Suprapubic skin (tissue), 4 donors: Measurements from ENCODE around the gene CTXND1. TPM values are rescaled to one million over a fixed set of nuclear protein-coding genes. Genes with fewer than 3 reads are reported as not detected.

Source experiments
- DNase-seq, 2 donors: peaks; one replicate each; pipeline ENCODE4 v3.0.0-alpha.2; 2019; ENCODE audit warnings: low spot score in 2 of 2
- H3K27ac ChIP-seq: fragments of 200-600 bp; sonication (generic); one replicate; pipeline ENCODE4 v1.5.1; 2019
- H3K27me3 ChIP-seq: fragments of 200-600 bp; sonication (generic); one replicate; pipeline ENCODE4 v1.5.1; 2019
- H3K36me3 ChIP-seq: fragments of 200-600 bp; sonication (generic); one replicate; pipeline ENCODE4 v1.5.1; 2019
- H3K4me1 ChIP-seq: fragments of 200-600 bp; sonication (generic); one replicate; pipeline ENCODE4 v1.5.1; 2019
- H3K4me3 ChIP-seq: fragments of 200-600 bp; sonication (generic); one replicate; pipeline ENCODE4 v1.5.1; 2019; ENCODE audit warnings: mild to moderate bottlenecking
- H3K9me3 ChIP-seq: fragments of 200-600 bp; sonication (generic); one replicate; pipeline ENCODE4 v1.5.1; 2019
- CTCF ChIP-seq, 2 donors: fragments of 200-600 bp in 1 of 2; fragments of 450-650 bp in 1 of 2; sonication (generic) in 1 of 2; IDR thresholded peaks; one replicate each; pipeline ENCODE4 v1.5.1; 2016 to 2019; ENCODE audit warnings: antibody characterized with exemption in 2 of 2, mild to moderate bottlenecking in 1 of 2, moderate library complexity in 1 of 2
- EP300 ChIP-seq: sonication (generic); formaldehyde crosslinking; IDR thresholded peaks from one replicate; pipeline ENCODE4 v1.6.1; 2017; ENCODE audit warnings: antibody characterized with exemption
- POLR2A ChIP-seq, 2 donors: fragments of 450-650 bp; IDR thresholded peaks; one replicate each; pipeline ENCODE4 v1.6.1; 2017; ENCODE audit warnings: antibody characterized with exemption in 2 of 2, mild to moderate bottlenecking in 2 of 2, moderate library complexity in 2 of 2
- POLR2AphosphoS5 ChIP-seq, 3 donors: sonication (generic); formaldehyde crosslinking; IDR thresholded peaks; one replicate each; pipeline ENCODE4 v1.6.1; 2017; ENCODE audit warnings: antibody characterized with exemption in 3 of 3
- WGBS: methylation state at CpG from one replicate; pipeline ENCODE4 v1.1.5; 2018; 5-methylcytosine and 5-hydroxymethylcytosine counted together
- total RNA-seq, 4 donors: library from RNA; depleted of rRNA; stranded (reverse); fragments of >200 nt; gene quantifications; one replicate each; pipeline ENCODE4 v1.1.0, GENCODE V29; 2016

Gene CTXND1
- total RNA-seq, 4 donors from 2014 or later: 0.24 to 0.55 (median 0.49) TPM; not detected in 1

- Histone ChIP-seq H3K27me3 (no peaks in the 10 kb centered on the region), H3K27ac (no peak overlapping the region), H3K4me3 (no peak overlapping the region), H3K9me3 (no peaks in the 10 kb centered on the region), H3K4me1 (no peaks in the 10 kb centered on the region), H3K36me3 (peaks cover 10% of the 10 kb centered on the region)
- DNase-seq: no peak
- WGBS: 95% methylated on average over 2 of the region's 2 CpGs
- TF ChIP-seq POLR2AphosphoS5 (IDR thresholded peaks at IDR 0.05) (no peak), POLR2A (IDR thresholded peaks at IDR 0.05) (no peak), CTCF (IDR thresholded peaks at IDR 0.05) (no peak), EP300 (no peak)
Observed at GRCh38 chr15:80191198-80191597, 60.8 kb downstream of the CTXND1 start.

GRCh38 chr15:80188251-80188650, 63.8 kb downstream of the CTXND1 start:
- TF ChIP-seq EP300 (no peak), POLR2AphosphoS5 (IDR thresholded peaks at IDR 0.05) (no peak), CTCF (IDR thresholded peaks at IDR 0.05) (no peak), POLR2A (IDR thresholded peaks at IDR 0.05) (no peak)
- DNase-seq: no peak
- Histone ChIP-seq H3K27me3 (no peaks in the 10 kb centered on the region), H3K9me3 (no peaks in the 10 kb centered on the region), H3K27ac (no peak overlapping the region), H3K4me1 (no peaks in the 10 kb centered on the region), H3K36me3 (peaks cover 33% of the 10 kb centered on the region), H3K4me3 (no peak overlapping the region)
- 68% methylated on average over 2 of the region's 2 CpGs for WGBS

GRCh38 chr15:80186597-80186996, 65.4 kb downstream of the CTXND1 start:
- Histone ChIP-seq H3K4me3 (no peak overlapping the region), H3K27ac (no peak overlapping the region), H3K36me3 (peaks cover 42% of the 10 kb centered on the region), H3K27me3 (no peaks in the 10 kb centered on the region), H3K9me3 (no peaks in the 10 kb centered on the region), H3K4me1 (no peaks in the 10 kb centered on the region)
- no peak for TF ChIP-seq CTCF (IDR thresholded peaks at IDR 0.05)
- no peak for TF ChIP-seq POLR2AphosphoS5 (IDR thresholded peaks at IDR 0.05)
- no peak for TF ChIP-seq POLR2A (IDR thresholded peaks at IDR 0.05)
- no peak for TF ChIP-seq EP300
- no peak for DNase-seq
- WGBS: 100% methylated on average over 1 of the region's 1 CpG

GRCh38 chr15:80186066-80186465, 65.9 kb downstream of the CTXND1 start:
- WGBS: 93% methylated on average over 5 of the region's 7 CpGs
- peaks cover 47% of the 10 kb centered on the region for H3K36me3 ChIP-seq
- no peak for DNase-seq

GRCh38 chr15:80185152-80185551, 66.9 kb downstream of the CTXND1 start:
- Histone ChIP-seq H3K36me3 (peaks cover 56% of the 10 kb centered on the region), H3K4me1 (no peaks in the 10 kb centered on the region), H3K9me3 (no peaks in the 10 kb centered on the region), H3K27ac (no peak overlapping the region), H3K27me3 (no peaks in the 10 kb centered on the region), H3K4me3 (no peak overlapping the region)
- TF ChIP-seq CTCF (IDR thresholded peaks at IDR 0.05) (no peak), EP300 (no peak), POLR2AphosphoS5 (IDR thresholded peaks at IDR 0.05) (no peak), POLR2A (IDR thresholded peaks at IDR 0.05) (no peak)
- DNase-seq: no peak
- WGBS: 96% methylated on average over 2 of the region's 2 CpGs

More at GRCh38 chr15:80186066-80186465, 65.9 kb downstream of the CTXND1 start:
- H3K27ac ChIP-seq: no peak overlapping the region
- H3K4me1 ChIP-seq: no peaks in the 10 kb centered on the region
- TF ChIP-seq POLR2A (IDR thresholded peaks at IDR 0.05) (no peak), CTCF (IDR thresholded peaks at IDR 0.05) (no peak), EP300 (no peak), POLR2AphosphoS5 (IDR thresholded peaks at IDR 0.05) (no peak)
- H3K9me3 ChIP-seq: no peaks in the 10 kb centered on the region
- H3K27me3 ChIP-seq: no peaks in the 10 kb centered on the region
- no peak overlapping the region for H3K4me3 ChIP-seq
